H9 (cell line): ENCODE measurements around the gene CHN2. TPM values are rescaled to one million over a fixed set of nuclear protein-coding genes. Genes with fewer than 3 reads are reported as not detected.

Source experiments
- DNase-seq: peaks from one replicate; pipeline ENCODE4 v3.0.0-alpha.2; 2017
- H2AFZ ChIP-seq: one replicate; pipeline ENCODE4 v1.6.1; 2013; ENCODE audit warnings: mild to moderate bottlenecking, low read length, control low read depth, moderate library complexity
- H2AK5ac ChIP-seq: 2 replicates; pipeline ENCODE4 v1.6.1; 2013; ENCODE audit warnings: low read length, control low read depth, mixed read lengths; ENCODE audit not compliant: insufficient read length
- H2BK120ac ChIP-seq: one replicate; pipeline ENCODE4 v1.6.1; 2013; ENCODE audit warnings: low read depth, mild to moderate bottlenecking, low read length, control low read depth, inconsistent platforms; ENCODE audit not compliant: poor library complexity, severe bottlenecking
- H2BK12ac ChIP-seq: 2 replicates; pipeline ENCODE4 v1.6.1; 2013; ENCODE audit warnings: low read length, control low read depth, mixed read lengths, low read depth; ENCODE audit not compliant: insufficient read length
- H2BK15ac ChIP-seq: 2 replicates; pipeline ENCODE4 v1.6.1; 2013; ENCODE audit warnings: low read depth, low read length, control low read depth
- H2BK20ac ChIP-seq: one replicate; pipeline ENCODE4 v1.6.1; 2013; ENCODE audit warnings: low read depth, mild to moderate bottlenecking, low read length, control low read depth, inconsistent platforms; ENCODE audit not compliant: poor library complexity, severe bottlenecking
- H2BK5ac ChIP-seq: 2 replicates; pipeline ENCODE4 v1.6.1; 2013; ENCODE audit warnings: low read length, control low read depth, mixed read lengths; ENCODE audit not compliant: insufficient read length
- H3K14ac ChIP-seq: 2 replicates; pipeline ENCODE4 v1.6.1; 2013; ENCODE audit warnings: low read length, control low read depth; ENCODE audit not compliant: insufficient read depth
- H3K18ac ChIP-seq: 2 replicates; pipeline ENCODE4 v1.6.1; 2013; ENCODE audit warnings: low read depth, mild to moderate bottlenecking, mixed read lengths, low read length, control low read depth; ENCODE audit not compliant: insufficient read length
- H3K23ac ChIP-seq: 2 replicates; pipeline ENCODE4 v1.6.1; 2013; ENCODE audit warnings: low read length, control low read depth, mixed read lengths, low read depth; ENCODE audit not compliant: insufficient read length
- H3K23me2 ChIP-seq: 2 replicates; pipeline ENCODE4 v1.6.1; 2013; ENCODE audit warnings: low read depth, mild to moderate bottlenecking, mixed read lengths, low read length, control low read depth; ENCODE audit not compliant: insufficient read length, poor library complexity, severe bottlenecking
- H3K27ac ChIP-seq: 2 replicates; pipeline ENCODE4 v1.5.1; 2013; ENCODE audit warnings: low read length, control low read depth, mixed read lengths, low read depth; ENCODE audit not compliant: insufficient read length
- H3K27me3 ChIP-seq: 2 replicates; pipeline ENCODE4 v1.6.1; 2013; ENCODE audit warnings: low read length, control low read depth, inconsistent platforms; ENCODE audit not compliant: insufficient read depth
- H3K4ac ChIP-seq: 2 replicates; pipeline ENCODE4 v1.6.1; 2013; ENCODE audit warnings: low read depth, mild to moderate bottlenecking, control low read depth, inconsistent platforms, low read length, moderate library complexity
- H3K4me1 ChIP-seq: 2 replicates; pipeline ENCODE4 v1.6.1; 2013; ENCODE audit warnings: low read length, control low read depth, inconsistent platforms; ENCODE audit not compliant: insufficient read depth
- H3K4me2 ChIP-seq: 2 replicates; pipeline ENCODE4 v1.6.1; 2013; ENCODE audit warnings: low read length, control low read depth, mixed read lengths; ENCODE audit not compliant: insufficient read length, insufficient read depth
- H3K56ac ChIP-seq: 2 replicates; pipeline ENCODE4 v1.6.1; 2013; ENCODE audit warnings: low read depth, mild to moderate bottlenecking, mixed read lengths, low read length, control low read depth; ENCODE audit not compliant: insufficient read length
- H3K79me1 ChIP-seq: 2 replicates; pipeline ENCODE4 v1.6.1; 2013; ENCODE audit warnings: low read depth, mild to moderate bottlenecking, moderate library complexity, low read length, control low read depth, inconsistent platforms; ENCODE audit not compliant: insufficient read depth, poor library complexity, severe bottlenecking
- H3K79me2 ChIP-seq: 2 replicates; pipeline ENCODE4 v1.6.1; 2013; ENCODE audit warnings: low read length, control low read depth, inconsistent platforms; ENCODE audit not compliant: insufficient read depth
- H3K9ac ChIP-seq: 2 replicates; pipeline ENCODE4 v1.6.1; 2013; ENCODE audit warnings: low read length, control low read depth, mixed read lengths; ENCODE audit not compliant: insufficient read length; ENCODE audit errors: extremely low read depth
- H3K9me3 ChIP-seq: one replicate; pipeline ENCODE4 v1.6.1; 2013; ENCODE audit warnings: low read depth, low read length, inconsistent platforms; ENCODE audit not compliant: control insufficient read depth
- H3T11ph ChIP-seq: one replicate; pipeline ENCODE4 v1.6.1; 2013; ENCODE audit warnings: mild to moderate bottlenecking, low read length, control low read depth, inconsistent platforms
- H4K20me1 ChIP-seq: one replicate; pipeline ENCODE4 v1.6.1; 2013; ENCODE audit not compliant: control insufficient read depth, insufficient read length, insufficient read depth
- H4K5ac ChIP-seq: 2 replicates; pipeline ENCODE4 v1.6.1; 2013; ENCODE audit warnings: low read depth, mild to moderate bottlenecking, mixed read lengths, low read length, control low read depth; ENCODE audit not compliant: insufficient read length
- H4K8ac ChIP-seq: replicated peaks from 2 replicates; pipeline ENCODE4 v1.6.1; 2013; ENCODE audit warnings: low read length, control low read depth, mixed read lengths, low read depth; ENCODE audit not compliant: insufficient read length
- H4K91ac ChIP-seq: 2 replicates; pipeline ENCODE4 v1.6.1; 2013; ENCODE audit warnings: low read depth, mild to moderate bottlenecking, moderate library complexity, mixed read lengths, low read length, control low read depth; ENCODE audit not compliant: insufficient read length
- H3K27ac Mint-ChIP-seq, 3 experiments: 2 replicates in 2 of 3; 3 replicates in 1 of 3; pipeline ENCODE4 v1.8.0; 2020 to 2021; ENCODE audit warnings: mixed read lengths in 3 of 3, mild to moderate bottlenecking in 1 of 3, moderate library complexity in 1 of 3
- H3K27me3 Mint-ChIP-seq: 2 replicates; pipeline ENCODE4 v1.8.0; 2021; ENCODE audit warnings: low read depth, mild to moderate bottlenecking, moderate library complexity, mixed read lengths
- H3K36me3 Mint-ChIP-seq, 3 experiments: 2 replicates in 2 of 3; 3 replicates in 1 of 3; pipeline ENCODE4 v1.8.0; 2020 to 2021; ENCODE audit warnings: low read depth in 3 of 3, mixed read lengths in 3 of 3; ENCODE audit not compliant: insufficient read depth in 1 of 3
- H3K4me1 Mint-ChIP-seq, 2 experiments: 2 replicates each; pipeline ENCODE4 v1.8.0; 2020; ENCODE audit warnings: mixed read lengths in 2 of 2
- H3K4me3 Mint-ChIP-seq, 2 experiments: 2 replicates in 1 of 2; 3 replicates in 1 of 2; pipeline ENCODE4 v1.8.0; 2020 to 2021; ENCODE audit warnings: mild to moderate bottlenecking in 2 of 2, mixed read lengths in 2 of 2, moderate library complexity in 1 of 2
- H3K9me3 Mint-ChIP-seq, 2 experiments: 2 replicates in 1 of 2; 3 replicates in 1 of 2; pipeline ENCODE4 v1.8.0; 2020; ENCODE audit warnings: mild to moderate bottlenecking in 2 of 2, mixed read lengths in 2 of 2, moderate library complexity in 1 of 2
- WGBS: extraction: QIAGEN DNeasy Blood & Tissue Kit; methylation state at CpG from one replicate; pipeline ENCODE4 v1.1.7; 2013; ENCODE audit warnings: missing lambda C conversion rate, low lambda C conversion rate, mixed read lengths; ENCODE audit not compliant: insufficient read length; ENCODE audit errors: extremely low coverage; 5-methylcytosine and 5-hydroxymethylcytosine counted together
- total RNA-seq: library from RNA; stranded (reverse); gene quantifications from 2 replicates; pipeline ENCODE4 v1.2.1, GENCODE V29; 2021
- TF ChIP-seq, protein P1 (sequence below): fragments of 200-600 bp; sonication (generic); conservative IDR thresholded peaks from 3 replicates; pipeline ENCODE4 v1.8.0; 2021; ENCODE audit warnings: antibody characterized with exemption, mild to moderate bottlenecking

The CHN2 gene
- total RNA-seq, 1 experiment from 2014 or later = 3.3 TPM

- H3K9me3 Mint-ChIP-seq = no peaks in the 10 kb centered on the region; a peak in 1 of 5 replicates
- no peaks in the 10 kb centered on the region for H3K4me1 ChIP-seq
- H4K91ac ChIP-seq = no peak overlapping the region
- no peak overlapping the region for H3K4ac ChIP-seq
- no peak overlapping the region for H4K5ac ChIP-seq
- H3K36me3 Mint-ChIP-seq = no peaks in the 10 kb centered on the region
- no peak overlapping the region for H2BK5ac ChIP-seq
- no peak overlapping the region for H2BK12ac ChIP-seq
- no peaks in the 10 kb centered on the region for H3K9me3 ChIP-seq
- H2BK15ac ChIP-seq = no peak overlapping the region
- H4K8ac ChIP-seq = no peak overlapping the region
- H3K27me3 ChIP-seq = no peaks in the 10 kb centered on the region
- no peak overlapping the region for H3K14ac ChIP-seq
- H3K79me1 ChIP-seq = no peaks in the 10 kb centered on the region
- H3K79me2 ChIP-seq = no peaks in the 10 kb centered on the region
- no peak overlapping the region for H2AFZ ChIP-seq
- no peaks in the 10 kb centered on the region for H3K23me2 ChIP-seq
- TF ChIP-seq, protein P1, sequence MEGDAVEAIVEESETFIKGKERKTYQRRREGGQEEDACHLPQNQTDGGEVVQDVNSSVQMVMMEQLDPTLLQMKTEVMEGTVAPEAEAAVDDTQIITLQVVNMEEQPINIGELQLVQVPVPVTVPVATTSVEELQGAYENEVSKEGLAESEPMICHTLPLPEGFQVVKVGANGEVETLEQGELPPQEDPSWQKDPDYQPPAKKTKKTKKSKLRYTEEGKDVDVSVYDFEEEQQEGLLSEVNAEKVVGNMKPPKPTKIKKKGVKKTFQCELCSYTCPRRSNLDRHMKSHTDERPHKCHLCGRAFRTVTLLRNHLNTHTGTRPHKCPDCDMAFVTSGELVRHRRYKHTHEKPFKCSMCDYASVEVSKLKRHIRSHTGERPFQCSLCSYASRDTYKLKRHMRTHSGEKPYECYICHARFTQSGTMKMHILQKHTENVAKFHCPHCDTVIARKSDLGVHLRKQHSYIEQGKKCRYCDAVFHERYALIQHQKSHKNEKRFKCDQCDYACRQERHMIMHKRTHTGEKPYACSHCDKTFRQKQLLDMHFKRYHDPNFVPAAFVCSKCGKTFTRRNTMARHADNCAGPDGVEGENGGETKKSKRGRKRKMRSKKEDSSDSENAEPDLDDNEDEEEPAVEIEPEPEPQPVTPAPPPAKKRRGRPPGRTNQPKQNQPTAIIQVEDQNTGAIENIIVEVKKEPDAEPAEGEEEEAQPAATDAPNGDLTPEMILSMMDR = no peak
- no peak overlapping the region for H2BK20ac ChIP-seq
- no peak overlapping the region for H3K9ac ChIP-seq
- H3K4me1 Mint-ChIP-seq = peaks cover 5% of the 10 kb centered on the region in 2 experiments; a peak in 3 of 4 replicates
- no peak overlapping the region for H3T11ph ChIP-seq
- no peak overlapping the region for H3K4me3 Mint-ChIP-seq
- no peak overlapping the region for H3K27ac Mint-ChIP-seq
- no peak overlapping the region for H3K56ac ChIP-seq
- no peaks in the 10 kb centered on the region for H4K20me1 ChIP-seq
- no peaks in the 10 kb centered on the region; the same call in 1 of the 2 replicates for H3K27me3 Mint-ChIP-seq
- no peak overlapping the region for H2AK5ac ChIP-seq
- no peak overlapping the region for H3K18ac ChIP-seq
- no peak overlapping the region for H3K27ac ChIP-seq
- no CpG with 5 or more reads among the region's 1 CpG for WGBS
- H2BK120ac ChIP-seq = no peak overlapping the region
- no peak overlapping the region for H3K23ac ChIP-seq
- no peak for DNase-seq
- H3K4me2 ChIP-seq = no peak overlapping the region
Observed at GRCh38 chr7:29253225-29253624, 58.6 kb downstream of the CHN2 start.
